SK-N-MC (cell line): ENCODE data around the gene FBRS.

Experiments used
- DNase-seq: peaks from one replicate; pipeline ENCODE4 v3.0.0-alpha.2; 2011; ENCODE audit warnings: low read depth, low spot score
- H3K27ac ChIP-seq: fragments of 200-600 bp; sonication (generic); 2 replicates; pipeline ENCODE4 v1.5.1; 2016; ENCODE audit warnings: mixed run types
- H3K36me3 ChIP-seq: fragments of 200-600 bp; sonication (generic); 2 replicates; pipeline ENCODE4 v1.6.1; 2017; ENCODE audit warnings: antibody characterized with exemption, low read length, mixed read lengths; ENCODE audit not compliant: insufficient read depth
- H3K4me3 ChIP-seq: fragments of 200-600 bp; sonication (generic); 2 replicates; pipeline ENCODE4 v1.5.1; 2016
- H3K9ac ChIP-seq: fragments of 200-600 bp; sonication (generic); 2 replicates; pipeline ENCODE4 v1.8.0; 2017; ENCODE audit warnings: mixed run types, mixed read lengths; ENCODE audit not compliant: insufficient read length
- H3K9me3 ChIP-seq: fragments of 200-600 bp; sonication (generic); 2 replicates; pipeline ENCODE4 v1.6.1; 2017; ENCODE audit warnings: low read depth, mild to moderate bottlenecking, antibody characterized with exemption, low read length, moderate library complexity, mixed read lengths
- EZH2 ChIP-seq: fragments of 200-600 bp; sonication (generic); IDR thresholded peaks from one replicate; pipeline ENCODE4 v1.6.1; 2017; ENCODE audit warnings: antibody characterized with exemption
- FOXP2 ChIP-seq: optimal IDR thresholded peaks from 2 replicates; pipeline ENCODE3; 2011; ENCODE audit warnings: mild to moderate bottlenecking, moderate library complexity; ENCODE audit not compliant: insufficient read depth; ENCODE audit errors: extremely low read length, control extremely low read depth
- POLR2AphosphoS5 ChIP-seq: IDR thresholded peaks from 2 replicates; pipeline ENCODE4 v1.6.1; 2012; ENCODE audit warnings: mild to moderate bottlenecking, low read depth, low read length, borderline replicate concordance

Gene FBRS

GRCh38 chr16:30666681-30667080, 8.4 kb downstream of the FBRS start:
- Histone ChIP-seq H3K9me3 (no peaks in the 10 kb centered on the region), H3K27ac (no peak overlapping the region), H3K4me3 (no peak overlapping the region), H3K9ac (no peak overlapping the region), H3K36me3 (peaks cover 70% of the 10 kb centered on the region)
- DNase-seq, result no peak
- TF ChIP-seq POLR2AphosphoS5, result no peak

- Histone ChIP-seq H3K27ac (no peak overlapping the region), H3K9ac (no peak overlapping the region), H3K9me3 (no peaks in the 10 kb centered on the region), H3K4me3 (no peak overlapping the region), H3K36me3 (peaks cover 62% of the 10 kb centered on the region)
- DNase-seq, result no peak
- TF ChIP-seq FOXP2, result no peak
- no peak for TF ChIP-seq EZH2
- no peak for TF ChIP-seq POLR2AphosphoS5
These were observed 9.2 kb downstream of the FBRS start for GRCh38 chr16:30667361-30667905.

DNA sequence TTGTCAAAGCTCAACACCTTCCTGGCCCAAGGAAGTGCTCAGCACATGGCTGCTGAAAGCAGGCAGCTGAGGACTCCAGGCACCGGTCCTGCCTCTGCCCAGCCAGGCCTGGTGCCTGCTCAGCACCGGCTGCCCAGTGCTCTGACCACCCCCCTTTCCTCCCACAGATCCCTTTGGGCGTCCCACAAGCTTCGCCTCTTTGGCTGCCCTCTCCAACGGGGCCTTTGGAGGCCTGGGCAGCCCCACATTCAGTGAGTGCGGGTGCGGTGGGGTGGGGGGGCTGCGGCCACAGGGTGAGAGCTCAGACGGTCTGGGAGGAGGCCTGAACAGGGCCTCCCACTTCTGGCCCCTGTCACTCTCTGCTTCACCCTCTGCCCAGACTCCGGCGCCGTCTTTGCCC, 10.2 kb downstream of the FBRS start:
- no peak for DNase-seq
- Histone ChIP-seq H3K36me3 (peaks cover 53% of the 10 kb centered on the region; the same call in 1 of the 2 replicates), H3K9me3 (no peaks in the 10 kb centered on the region), H3K4me3 (no peak overlapping the region), H3K9ac (no peak overlapping the region), H3K27ac (no peak overlapping the region)
- TF ChIP-seq FOXP2 (no peak), EZH2 (no peak), POLR2AphosphoS5 (no peak)

- no peak for TF ChIP-seq EZH2
- TF ChIP-seq POLR2AphosphoS5, result no peak
- no peak for TF ChIP-seq FOXP2
- Histone ChIP-seq H3K36me3 (peaks cover 48% of the 10 kb centered on the region; the same call in 1 of the 2 replicates), H3K4me3 (no peak overlapping the region), H3K9me3 (no peaks in the 10 kb centered on the region), H3K27ac (no peak overlapping the region), H3K9ac (no peak overlapping the region)
- DNase-seq, result no peak
These were observed 11.0 kb downstream of the FBRS start for GRCh38 chr16:30669026-30669902.

DNA sequence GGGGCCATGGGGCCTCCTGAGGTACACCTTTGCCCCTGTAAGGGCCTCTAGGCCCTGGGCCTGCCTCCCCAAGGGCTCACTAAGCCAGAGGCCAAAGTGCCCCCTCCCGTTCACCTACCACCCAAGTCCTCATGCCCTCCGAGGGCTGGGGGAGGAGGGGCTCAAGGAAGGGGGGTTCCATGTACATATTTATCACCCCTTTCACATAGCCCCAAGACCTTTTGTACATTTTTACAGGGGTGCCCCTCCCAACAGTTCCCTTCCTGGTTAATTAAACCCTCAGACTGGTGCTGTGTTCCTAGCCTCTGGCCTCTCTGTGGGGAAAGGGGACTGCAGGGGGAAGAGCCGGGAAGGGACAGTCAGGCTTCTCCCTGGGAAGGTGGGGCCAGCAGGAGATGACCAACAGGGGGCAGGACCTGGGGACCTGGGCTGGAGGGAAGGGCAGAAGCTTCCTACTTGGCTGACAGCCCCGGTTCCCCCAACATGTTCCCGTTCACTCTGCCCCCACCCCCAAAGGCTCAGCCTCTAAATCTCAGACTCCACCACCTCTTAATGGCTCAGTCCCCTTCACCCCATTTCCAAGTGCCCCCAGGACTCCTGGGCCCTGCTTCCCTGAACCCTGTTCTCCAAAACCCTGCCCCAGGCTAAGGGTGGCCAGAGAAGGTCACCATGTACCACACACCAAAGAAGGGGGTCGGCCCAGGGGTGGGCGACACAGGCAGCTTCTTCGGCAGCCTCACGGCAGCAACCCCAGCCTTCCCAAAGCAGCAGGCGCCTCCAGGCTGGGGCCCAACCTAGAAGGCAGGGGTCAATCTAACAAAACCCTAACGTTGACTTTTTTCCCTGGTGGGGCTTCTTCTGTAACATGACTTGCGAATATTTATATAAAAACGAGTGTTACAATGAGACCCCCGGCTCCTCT, 11.9 kb downstream of the FBRS start:
- Histone ChIP-seq H3K27ac (0 out of 2 replicates have a peak overlapping the region, but pooled peaks have one; percentile 25), H3K9me3 (no peaks in the 10 kb centered on the region), H3K36me3 (peaks cover 41% of the 10 kb centered on the region; the same call in 1 of the 2 replicates), H3K9ac (no peak overlapping the region), H3K4me3 (no peak overlapping the region)
- TF ChIP-seq EZH2, result no peak
- no peak for TF ChIP-seq FOXP2
- TF ChIP-seq POLR2AphosphoS5, result no peak
- DNase-seq, result no peak

GRCh38 chr16:30675143-30675542, 16.9 kb downstream of the FBRS start:
- H3K27ac ChIP-seq, result no peak overlapping the region
- no peak overlapping the region for H3K4me3 ChIP-seq
- H3K9me3 ChIP-seq, result no peaks in the 10 kb centered on the region
- TF ChIP-seq POLR2AphosphoS5, result no peak
- TF ChIP-seq EZH2, result no peak
- no peak for TF ChIP-seq FOXP2
- H3K36me3 ChIP-seq, result no peaks in the 10 kb centered on the region; the same call in 1 of the 2 replicates
- H3K9ac ChIP-seq, result no peak overlapping the region
- no peak for DNase-seq

- no peak overlapping the region for H3K4me3 ChIP-seq
- H3K9ac ChIP-seq, result no peak overlapping the region
- DNase-seq, result no peak
- H3K27ac ChIP-seq, result no peak overlapping the region
- no peaks in the 10 kb centered on the region for H3K36me3 ChIP-seq
- TF ChIP-seq FOXP2 (no peak), EZH2 (no peak), POLR2AphosphoS5 (no peak)
- no peaks in the 10 kb centered on the region for H3K9me3 ChIP-seq
These were observed 19.8 kb downstream of the FBRS start for GRCh38 chr16:30677931-30678585.

GRCh38 chr16:30678586-30678970, 20.3 kb downstream of the FBRS start:
- Histone ChIP-seq H3K27ac (no peak overlapping the region), H3K36me3 (no peaks in the 10 kb centered on the region), H3K4me3 (no peak overlapping the region), H3K9ac (no peak overlapping the region), H3K9me3 (no peaks in the 10 kb centered on the region)
- no peak for TF ChIP-seq FOXP2
- no peak for TF ChIP-seq POLR2AphosphoS5
- TF ChIP-seq EZH2, result no peak
- DNase-seq, result no peak
